ENCODE measurements around the gene VASP. TPM values are rescaled to one million over a fixed set of nuclear protein-coding genes. Genes with fewer than 3 reads are reported as not detected.
A peak's percentile ranks its signal among the peaks of the same experiment; 100 is the strongest.

VASP gene
- total and polyA plus RNA-seq, 9 of the 15 experiments (the other 6 are each of a cell fraction or from before 2014, with no cell fraction given): 16.7 to 261 (median 112) TPM

DNA sequence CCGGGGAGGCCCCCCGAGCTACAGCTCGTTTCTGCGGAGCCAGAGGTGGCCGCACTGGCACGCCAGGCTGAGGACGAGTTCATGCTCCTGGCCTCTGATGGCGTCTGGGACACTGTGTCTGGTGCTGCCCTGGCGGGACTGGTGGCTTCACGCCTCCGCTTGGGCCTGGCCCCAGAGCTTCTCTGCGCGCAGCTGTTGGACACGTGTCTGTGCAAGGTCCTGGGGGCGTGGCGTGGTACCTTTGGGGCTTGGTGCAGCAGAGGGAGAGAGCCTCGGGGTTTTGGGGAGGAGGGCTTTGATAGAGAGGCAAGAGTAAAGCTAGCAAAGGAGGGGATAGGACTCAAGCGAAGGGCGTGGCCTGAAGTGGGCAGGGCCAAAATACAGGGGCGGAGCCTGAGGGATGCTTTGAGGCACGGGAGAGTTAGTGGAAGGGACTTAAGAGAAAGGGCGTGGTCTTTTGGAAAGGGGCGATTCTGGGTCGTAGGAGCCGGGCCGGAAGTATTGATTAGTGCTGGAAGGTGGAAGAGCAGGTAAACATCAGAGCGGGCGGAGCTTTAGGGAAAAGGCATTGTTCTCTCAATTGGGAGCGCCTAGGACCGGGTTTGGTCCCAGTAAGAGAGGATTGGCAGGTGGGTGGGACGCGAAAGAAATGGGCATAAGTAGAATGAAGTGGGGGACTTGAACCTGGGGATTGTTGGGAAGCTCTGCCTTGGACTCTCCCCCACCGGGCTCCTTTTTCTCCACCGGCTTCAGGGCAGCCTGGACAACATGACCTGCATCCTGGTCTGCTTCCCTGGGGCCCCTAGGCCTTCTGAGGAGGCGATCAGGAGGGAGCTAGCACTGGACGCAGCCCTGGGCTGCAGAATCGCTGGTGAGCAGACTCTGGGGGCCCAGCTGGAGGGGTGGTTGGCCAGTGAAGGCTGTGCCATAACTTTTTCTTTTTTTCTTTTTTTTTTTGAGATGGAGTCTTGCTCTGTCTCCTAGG is 7.8 kb upstream of the VASP start (continued):
- TF ChIP-seq SMARCB1 (IDR thresholded peaks at IDR 0.05; ENCODE audit: insufficient read length, low read depth) (no peak), ETV1 (tag; conservative IDR thresholded peaks at IDR 0.05; ENCODE audit: low read depth) (no peak), U2AF2 (optimal IDR thresholded peaks at IDR 0.05; ENCODE audit: low read depth, low read length) (no peak), SAP30 (IDR thresholded peaks at IDR 0.05; ENCODE audit: borderline replicate concordance, insufficient read depth, low read depth, low read length, poor library complexity, severe bottlenecking) (no peak), SNRNP70 (optimal IDR thresholded peaks at IDR 0.05; ENCODE audit: low read depth, low read length) (no peak), DPF2 (IDR thresholded peaks at IDR 0.05) (peak; percentile 51; the same call in 1 of the 2 replicates), HDAC1 (IDR thresholded peaks at IDR 0.05) (0 out of 4 replicates have a peak, but pooled peaks of 1 of the 2 experiments have one; percentile 8), GTF2A2 (tag; IDR thresholded peaks at IDR 0.05) (no peak), ETV5 (CRISPR knock-in tag; IDR thresholded peaks at IDR 0.05; ENCODE audit: low read depth) (no peak)
- TF ChIP-seq, protein P1, sequence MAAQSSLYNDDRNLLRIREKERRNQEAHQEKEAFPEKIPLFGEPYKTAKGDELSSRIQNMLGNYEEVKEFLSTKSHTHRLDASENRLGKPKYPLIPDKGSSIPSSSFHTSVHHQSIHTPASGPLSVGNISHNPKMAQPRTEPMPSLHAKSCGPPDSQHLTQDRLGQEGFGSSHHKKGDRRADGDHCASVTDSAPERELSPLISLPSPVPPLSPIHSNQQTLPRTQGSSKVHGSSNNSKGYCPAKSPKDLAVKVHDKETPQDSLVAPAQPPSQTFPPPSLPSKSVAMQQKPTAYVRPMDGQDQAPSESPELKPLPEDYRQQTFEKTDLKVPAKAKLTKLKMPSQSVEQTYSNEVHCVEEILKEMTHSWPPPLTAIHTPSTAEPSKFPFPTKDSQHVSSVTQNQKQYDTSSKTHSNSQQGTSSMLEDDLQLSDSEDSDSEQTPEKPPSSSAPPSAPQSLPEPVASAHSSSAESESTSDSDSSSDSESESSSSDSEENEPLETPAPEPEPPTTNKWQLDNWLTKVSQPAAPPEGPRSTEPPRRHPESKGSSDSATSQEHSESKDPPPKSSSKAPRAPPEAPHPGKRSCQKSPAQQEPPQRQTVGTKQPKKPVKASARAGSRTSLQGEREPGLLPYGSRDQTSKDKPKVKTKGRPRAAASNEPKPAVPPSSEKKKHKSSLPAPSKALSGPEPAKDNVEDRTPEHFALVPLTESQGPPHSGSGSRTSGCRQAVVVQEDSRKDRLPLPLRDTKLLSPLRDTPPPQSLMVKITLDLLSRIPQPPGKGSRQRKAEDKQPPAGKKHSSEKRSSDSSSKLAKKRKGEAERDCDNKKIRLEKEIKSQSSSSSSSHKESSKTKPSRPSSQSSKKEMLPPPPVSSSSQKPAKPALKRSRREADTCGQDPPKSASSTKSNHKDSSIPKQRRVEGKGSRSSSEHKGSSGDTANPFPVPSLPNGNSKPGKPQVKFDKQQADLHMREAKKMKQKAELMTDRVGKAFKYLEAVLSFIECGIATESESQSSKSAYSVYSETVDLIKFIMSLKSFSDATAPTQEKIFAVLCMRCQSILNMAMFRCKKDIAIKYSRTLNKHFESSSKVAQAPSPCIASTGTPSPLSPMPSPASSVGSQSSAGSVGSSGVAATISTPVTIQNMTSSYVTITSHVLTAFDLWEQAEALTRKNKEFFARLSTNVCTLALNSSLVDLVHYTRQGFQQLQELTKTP (IDR thresholded peaks at IDR 0.05; ENCODE audit: low read depth in 1 of 2, partially characterized antibody in 2 of 2): no peak

Measured in K562 (cell line).